Measurements from ENCODE around the gene CASP3.
"Not testable (repeated sequence)": the region's sequence is repeated elsewhere in the genome, so short reads cannot be mapped to it uniquely, and the experiment has no call there.

The CASP3 gene

DNA sequence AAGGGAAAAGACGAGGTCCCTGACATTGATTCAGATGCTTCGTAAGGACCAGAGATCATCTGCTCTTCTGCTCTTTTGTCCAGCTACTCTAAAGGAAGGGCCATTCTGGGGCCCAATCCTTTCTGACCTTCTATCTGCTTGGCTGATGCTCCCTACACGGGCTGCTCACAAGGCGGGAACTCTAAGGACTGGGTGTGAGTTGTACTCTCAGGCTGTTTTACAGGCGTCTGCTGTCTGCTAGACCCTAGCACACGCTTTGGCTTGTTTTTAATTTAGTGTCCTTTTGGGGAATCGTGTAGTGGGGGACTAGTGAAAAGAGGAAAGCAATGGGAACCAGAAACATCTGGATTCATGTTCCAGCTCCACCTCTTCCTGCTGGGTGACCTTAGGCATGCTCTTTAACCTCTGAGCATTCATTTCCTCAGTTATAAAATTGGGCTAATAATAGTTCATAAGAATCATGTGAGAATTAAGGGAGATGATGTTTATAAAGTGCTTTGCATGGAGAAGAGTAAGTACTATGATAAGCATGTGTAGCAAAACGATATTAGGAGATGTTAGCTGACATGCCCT lies 53.1 kb downstream of the CASP3 start:
- no peak for DNase-seq (ENCODE audit: low spot score)

DNA sequence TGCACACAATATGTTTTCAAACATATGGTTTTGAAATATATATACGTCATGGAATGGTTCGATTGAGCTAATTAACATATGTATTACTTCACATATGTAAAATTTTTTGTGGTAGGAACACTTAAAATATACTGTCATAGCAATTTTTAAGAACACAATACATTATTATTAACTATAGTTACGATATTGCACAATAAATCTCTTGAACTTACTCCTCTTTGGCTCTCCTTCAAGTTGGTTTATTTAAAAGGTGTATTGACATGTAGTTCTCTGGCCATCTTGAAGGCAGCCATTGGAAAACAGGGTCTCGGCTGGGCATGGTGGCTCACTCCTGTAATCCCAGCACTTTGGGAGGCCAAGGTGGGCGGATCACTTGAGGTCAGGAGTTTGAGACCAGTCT lies 53.8 kb downstream of the CASP3 start:
- DNase-seq (ENCODE audit: low spot score): no peak

- DNase-seq (ENCODE audit: low spot score): no peak
Observed at GRCh38 chr4:184593461-184593860, 55.8 kb downstream of the CASP3 start.

DNA sequence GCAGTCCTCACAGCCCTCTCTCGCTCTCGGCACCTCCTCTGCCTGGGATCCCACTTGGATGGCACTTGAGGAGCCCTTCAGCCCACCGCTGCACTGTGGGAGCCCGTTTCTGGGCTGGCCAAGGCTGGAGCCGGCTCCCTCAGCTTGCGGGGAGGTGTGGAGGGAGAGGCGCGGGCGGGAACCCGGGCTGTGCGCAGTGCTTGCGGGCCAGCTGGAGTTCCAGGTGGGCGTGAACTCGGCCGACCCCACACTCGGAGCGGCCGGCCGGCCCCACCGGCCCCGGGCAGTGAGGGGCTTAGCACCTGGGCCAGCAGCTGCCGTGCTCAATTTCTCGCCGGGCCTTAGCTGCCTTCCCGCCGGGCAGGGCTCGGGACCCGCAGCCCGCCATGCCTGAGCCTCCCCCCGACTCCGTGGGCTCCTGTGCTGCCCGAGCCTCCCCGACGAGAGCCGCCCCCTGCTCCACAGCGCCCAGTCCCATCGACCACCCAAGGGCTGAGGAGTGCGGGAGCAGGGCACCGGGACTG lies 57.4 kb downstream of the CASP3 start:
- not testable (repeated sequence) for DNase-seq (ENCODE audit: low spot score)

DNA sequence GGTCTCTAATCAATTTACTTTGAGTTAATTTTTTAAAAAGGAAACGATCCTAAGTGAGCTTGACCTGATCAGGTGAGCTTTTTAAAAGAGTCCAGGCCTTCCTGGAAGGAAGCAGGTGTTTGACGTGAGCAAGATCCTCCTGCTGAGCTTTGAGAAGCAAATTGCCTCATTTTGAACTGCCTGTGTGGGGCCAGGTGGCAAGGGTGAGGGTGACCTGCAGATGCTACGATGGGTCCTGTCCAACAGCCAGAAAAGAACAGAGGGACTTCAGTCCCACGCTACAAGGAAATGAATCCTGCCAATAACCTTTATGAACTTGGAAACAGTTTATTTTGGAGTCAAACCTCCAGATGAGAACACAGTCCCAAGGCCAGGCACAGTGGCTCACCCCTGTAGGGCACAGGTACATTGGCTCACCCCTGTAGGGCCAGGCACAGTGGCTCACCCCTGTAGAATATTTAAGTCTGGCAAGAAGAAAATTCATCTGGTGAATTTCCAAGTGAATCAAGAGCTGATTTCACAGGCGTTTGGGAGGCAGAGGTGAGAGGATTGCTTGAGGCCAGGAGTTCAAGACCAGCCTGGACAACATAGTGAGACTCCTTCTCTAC lies 58.1 kb downstream of the CASP3 start:
- no peak for DNase-seq (ENCODE audit: low spot score)

DNA sequence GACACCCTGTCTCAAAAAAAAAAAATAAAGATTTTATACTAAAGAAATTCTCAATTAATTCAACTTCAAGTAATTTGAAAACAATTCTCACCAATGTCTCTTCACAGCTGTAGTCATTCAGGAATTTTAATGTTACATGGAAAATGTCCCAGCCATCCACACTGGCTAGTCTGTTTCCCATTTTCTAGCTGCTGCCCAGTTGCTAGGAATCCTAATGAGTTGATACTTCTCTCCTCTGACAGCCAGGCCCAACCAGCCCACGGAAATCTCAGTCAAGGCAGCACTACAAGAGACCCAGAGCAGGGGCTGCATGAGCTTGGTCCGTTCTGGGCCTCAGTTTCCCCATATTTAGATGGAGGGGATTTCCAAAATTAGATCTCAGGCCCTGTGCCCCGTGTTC lies 59.1 kb downstream of the CASP3 start:
- DNase-seq (ENCODE audit: low spot score): no peak

- DNase-seq (ENCODE audit: low spot score): no peak
Observed at GRCh38 chr4:184588893-184589292, 60.4 kb downstream of the CASP3 start.

GRCh38 chr4:184587701-184588100 lies 61.5 kb downstream of the CASP3 start:
- DNase-seq (ENCODE audit: low spot score): no peak

- no peak for DNase-seq (ENCODE audit: low spot score)
Observed at GRCh38 chr4:184587221-184587620, 62.0 kb downstream of the CASP3 start.

DNA sequence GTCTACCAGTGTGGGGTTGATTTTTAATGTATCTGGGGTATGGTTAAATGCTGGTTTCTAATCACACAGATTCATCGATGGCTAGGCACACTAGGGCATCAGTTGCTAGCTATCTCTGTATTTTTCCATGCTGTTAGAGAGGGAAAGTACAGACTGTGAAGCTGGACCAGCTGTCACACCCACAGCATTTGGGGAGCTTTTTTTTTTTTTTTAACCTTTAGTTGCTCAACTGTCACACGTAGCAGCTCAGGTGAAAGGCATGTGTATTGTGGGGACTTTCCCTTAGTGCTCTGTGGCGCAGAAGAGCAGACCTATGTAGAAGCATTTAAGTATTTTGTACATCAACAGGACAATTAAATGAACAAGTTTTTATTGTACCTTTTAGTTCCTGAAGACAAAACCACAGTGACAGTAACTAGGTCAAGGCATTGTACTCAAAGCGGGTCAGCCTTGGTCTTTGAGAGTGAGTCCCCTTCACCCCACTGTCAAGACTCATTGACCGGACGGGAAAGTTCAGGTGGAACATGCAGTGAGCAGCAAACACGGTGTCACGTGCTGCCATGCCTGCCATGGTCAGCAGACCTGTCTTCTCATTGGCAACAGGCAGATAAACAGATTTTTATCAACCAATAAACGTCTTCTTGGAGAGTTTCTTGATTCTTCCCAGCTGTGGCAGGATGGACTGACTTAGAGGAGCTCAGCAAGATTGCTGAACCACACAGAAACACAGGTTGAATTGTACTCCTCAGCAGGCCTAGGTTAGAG lies 65.3 kb downstream of the CASP3 start:
- no peak for DNase-seq (ENCODE audit: low spot score)

Measured in AG08395 (cell line).